Glomerular visceral epithelial cell (primary cell): ENCODE measurements around the gene TLN1.

Source experiments
- DNase-seq: peaks from one replicate; pipeline ENCODE4 v3.0.0-alpha.2; 2016; ENCODE audit errors: extremely low spot score

The TLN1 gene

GRCh38 chr9:35732185-35732799 is at the start of gene TLN1, which contains the start of gene CREB3:
Gene TLN1 (minus strand): TSS chr9:35732195. CDS start chr9:35725694, 6,501 bp downstream.
Gene CREB3 (plus strand): TSS chr9:35732666. CDS start chr9:35732773, 107 bp downstream.
- DNase-seq = peak; percentile 99

GRCh38 chr9:35781066-35781465 is 49.1 kb upstream of the TLN1 start:
- DNase-seq = no peak

GRCh38 chr9:35778496-35778895 is 46.5 kb upstream of the TLN1 start:
- no peak for DNase-seq

GRCh38 chr9:35776018-35776417 is 44.0 kb upstream of the TLN1 start:
- DNase-seq = no peak

- DNase-seq = no peak
Measured at GRCh38 chr9:35774907-35775635, 43.1 kb upstream of the TLN1 start.

GRCh38 chr9:35771943-35772342 is 39.9 kb upstream of the TLN1 start:
- peak; percentile 24 for DNase-seq

- no peak for DNase-seq
Measured at GRCh38 chr9:35771534-35771933, 39.5 kb upstream of the TLN1 start.

- no peak for DNase-seq
Measured at GRCh38 chr9:35771075-35771433, 39.1 kb upstream of the TLN1 start.

GRCh38 chr9:35769763-35770162 is 37.8 kb upstream of the TLN1 start:
- DNase-seq = no peak

- DNase-seq = no peak
Measured at GRCh38 chr9:35767458-35767857, 35.5 kb upstream of the TLN1 start.

- DNase-seq = no peak
Measured at GRCh38 chr9:35766997-35767396, 35.0 kb upstream of the TLN1 start.

- DNase-seq = no peak
Measured at GRCh38 chr9:35763803-35764202, 31.8 kb upstream of the TLN1 start.

- no peak for DNase-seq
Measured at GRCh38 chr9:35763181-35763580, 31.2 kb upstream of the TLN1 start.

GRCh38 chr9:35760651-35761050 is 28.7 kb upstream of the TLN1 start:
- peak; percentile 58 for DNase-seq

- no peak for DNase-seq
Measured at GRCh38 chr9:35759795-35760194, 27.8 kb upstream of the TLN1 start.

- no peak for DNase-seq
Measured at GRCh38 chr9:35758475-35759050, 26.6 kb upstream of the TLN1 start.

GRCh38 chr9:35757892-35758275 is 25.9 kb upstream of the TLN1 start:
- DNase-seq = no peak

GRCh38 chr9:35757226-35757891 is 25.4 kb upstream of the TLN1 start:
- DNase-seq = peak; percentile 71

GRCh38 chr9:35756275-35757225 is 24.6 kb upstream of the TLN1 start:
- DNase-seq = peak; percentile 74

GRCh38 chr9:35755071-35755470 is 23.1 kb upstream of the TLN1 start:
- no peak for DNase-seq

GRCh38 chr9:35754264-35754663 is 22.3 kb upstream of the TLN1 start, which contains the start of gene MSMP:
Gene MSMP (minus strand): TSS chr9:35754276. CDS start chr9:35754129, 147 bp downstream.
- no peak for DNase-seq
